CD4-positive, alpha-beta T cell treated with Interleukin-6 for 4 hours (primary cell): ENCODE data around the gene TGFBR3.

Experiments used
- DNase-seq: peaks from one replicate; pipeline ENCODE4 v3.0.0-alpha.2; 2020; ENCODE audit warnings: mixed read lengths

TGFBR3 gene

GRCh38 chr1:91704746-91705145 is 181.2 kb downstream of the TGFBR3 start:
- no peak for DNase-seq

- no peak for DNase-seq
Observed at GRCh38 chr1:91703095-91703494, 182.9 kb downstream of the TGFBR3 start.

GRCh38 chr1:91701472-91701869 is 184.5 kb downstream of the TGFBR3 start:
- no peak for DNase-seq

- DNase-seq, result no peak
Observed at GRCh38 chr1:91700771-91701471, 185.0 kb downstream of the TGFBR3 start.

- DNase-seq, result no peak
Observed at GRCh38 chr1:91700332-91700731, 185.6 kb downstream of the TGFBR3 start.

- DNase-seq, result no peak
Observed at GRCh38 chr1:91699339-91699974, 186.5 kb downstream of the TGFBR3 start.

- no peak for DNase-seq
Observed at GRCh38 chr1:91697861-91698260, 188.1 kb downstream of the TGFBR3 start.

GRCh38 chr1:91697416-91697815 is 188.5 kb downstream of the TGFBR3 start:
- peak; percentile 59 for DNase-seq

- DNase-seq, result no peak
Observed at GRCh38 chr1:91696321-91696720, 189.6 kb downstream of the TGFBR3 start.

GRCh38 chr1:91693557-91693956 is 192.4 kb downstream of the TGFBR3 start:
- DNase-seq, result no peak

GRCh38 chr1:91691525-91691924 is 194.4 kb downstream of the TGFBR3 start:
- DNase-seq, result no peak

- no peak for DNase-seq
Observed at GRCh38 chr1:91689641-91690481, 196.1 kb downstream of the TGFBR3 start.

- no peak for DNase-seq
Observed at GRCh38 chr1:91687452-91687851, 198.5 kb downstream of the TGFBR3 start.

- DNase-seq, result no peak
Observed at GRCh38 chr1:91685994-91686393, 200.0 kb downstream of the TGFBR3 start.

- DNase-seq, result peak; percentile 9
Observed at GRCh38 chr1:91684481-91685196, 201.3 kb downstream of the TGFBR3 start.

- no peak for DNase-seq
Observed at GRCh38 chr1:91683598-91683951, 202.4 kb downstream of the TGFBR3 start.

GRCh38 chr1:91682882-91683597 is 202.9 kb downstream of the TGFBR3 start:
- DNase-seq, result no peak

- DNase-seq, result no peak
Observed at GRCh38 chr1:91680556-91681155, 205.3 kb downstream of the TGFBR3 start.

GRCh38 chr1:91679446-91679845 is 206.5 kb downstream of the TGFBR3 start:
- DNase-seq, result no peak

GRCh38 chr1:91676030-91676429 is 209.9 kb downstream of the TGFBR3 start:
- DNase-seq, result no peak

GRCh38 chr1:91674107-91674506 is 211.8 kb downstream of the TGFBR3 start:
- DNase-seq, result no peak

GRCh38 chr1:91673613-91674012 is 212.3 kb downstream of the TGFBR3 start:
- DNase-seq, result no peak
